PC-3 (cell line): Measurements from ENCODE around the gene IL32. TPM values are rescaled to one million over a fixed set of nuclear protein-coding genes. Genes with fewer than 3 reads are reported as not detected.
"Not testable (repeated sequence)": the region's sequence is repeated elsewhere in the genome, so short reads cannot be mapped to it uniquely, and the experiment has no call there.

Experiments
- ATAC-seq: fragments of 200-7000 bp; cut with Tn5 transposase; 2 replicates; pipeline ENCODE4 v1.9.1; 2020; ENCODE audit warnings: mild to moderate bottlenecking, moderate library complexity
- BruUV-seq: library from RNA; stranded (reverse); fragments of 400-500 nt; replicated peaks from 2 replicates; lab custom pipeline; 2021; lab: Mats Ljungman, UMichigan
- CTCF ChIA-PET: fragments of 300-600 bp; sonication (Branson Sonifier 250); formaldehyde crosslinking; loops from one replicate; lab custom pipeline; 2022; ENCODE audit warnings: antibody characterized with exemption; lab: Charles Lee
- POLR2A ChIA-PET: fragments of 300-600 bp; sonication (Branson Sonifier 250); formaldehyde crosslinking; loops from one replicate; lab custom pipeline; 2022; ENCODE audit warnings: antibody characterized with exemption; ENCODE audit not compliant: unreplicated experiment; lab: Charles Lee
- DNase-seq: peaks from one replicate; pipeline ENCODE4 v3.0.0-alpha.2; 2015
- H2AFZ ChIP-seq: fragments of 300-600 bp; sonication (generic); 2 replicates; pipeline ENCODE4 v1.6.0; 2016; ENCODE audit warnings: antibody characterized with exemption, low read length
- H3F3A ChIP-seq: fragments of 300-600 bp; sonication (generic); one replicate; pipeline ENCODE4 v1.6.0; 2017; ENCODE audit warnings: antibody characterized with exemption, low read length, control low read depth, mild to moderate bottlenecking; ENCODE audit not compliant: unreplicated experiment
- H3K27ac ChIP-seq: fragments of 300-600 bp; sonication (generic); 2 replicates; pipeline ENCODE4 v1.5.1; 2016; ENCODE audit warnings: mild to moderate bottlenecking, low read length
- H3K27me3 ChIP-seq: fragments of 300-600 bp; sonication (generic); 2 replicates; pipeline ENCODE4 v1.6.1; 2016; ENCODE audit warnings: low read length, mixed read lengths
- H3K36me3 ChIP-seq: fragments of 300-600 bp; sonication (generic); 2 replicates; pipeline ENCODE4 v1.6.1; 2016; ENCODE audit warnings: low read depth, mixed run types, low read length, mixed read lengths
- H3K4me1 ChIP-seq: fragments of 300-600 bp; sonication (generic); 2 replicates; pipeline ENCODE4 v1.5.1; 2016; ENCODE audit warnings: low read length; ENCODE audit not compliant: insufficient read depth
- H3K4me2 ChIP-seq: fragments of 300-600 bp; sonication (generic); 2 replicates; pipeline ENCODE4 v1.6.0; 2016; ENCODE audit warnings: low read length
- H3K4me3 ChIP-seq: fragments of 300-600 bp; sonication (generic); 2 replicates; pipeline ENCODE4 v1.5.1; 2016; ENCODE audit warnings: mild to moderate bottlenecking, low read length, mixed read lengths
- H3K79me2 ChIP-seq: fragments of 300-600 bp; sonication (generic); 2 replicates; pipeline ENCODE4 v1.6.1; 2017; ENCODE audit warnings: low read length, mixed read lengths
- H3K9ac ChIP-seq: fragments of 300-600 bp; sonication (generic); 2 replicates; pipeline ENCODE4 v1.6.0; 2016; ENCODE audit warnings: mild to moderate bottlenecking, low read length
- H3K9me2 ChIP-seq: fragments of 300-600 bp; sonication (generic); replicated peaks from 2 replicates; pipeline ENCODE4 v1.6.1; 2016; ENCODE audit warnings: mixed run types, low read length, mixed read lengths
- H3K9me3 ChIP-seq: fragments of 300-600 bp; sonication (generic); 2 replicates; pipeline ENCODE4 v1.6.1; 2016; ENCODE audit warnings: low read length, mixed read lengths
- H4K20me1 ChIP-seq: fragments of 300-600 bp; sonication (generic); 2 replicates; pipeline ENCODE4 v1.6.1; 2016; ENCODE audit warnings: low read length, mixed read lengths
- CTCF ChIP-seq: fragments of 300-600 bp; sonication (generic); conservative IDR thresholded peaks from 2 replicates; pipeline ENCODE4 v1.5.1; 2017; ENCODE audit warnings: antibody characterized with exemption, low read depth, mild to moderate bottlenecking, low read length
- EZH2 ChIP-seq: fragments of 300-600 bp; sonication (generic); IDR thresholded peaks from one replicate; pipeline ENCODE4 v1.6.1; 2017; ENCODE audit warnings: antibody characterized with exemption, mild to moderate bottlenecking, low read length; ENCODE audit not compliant: unreplicated experiment
- EZH2phosphoT487 ChIP-seq: fragments of 300-600 bp; sonication (generic); IDR thresholded peaks from 2 replicates; pipeline ENCODE4 v1.6.1; 2018; ENCODE audit warnings: mild to moderate bottlenecking, antibody characterized with exemption, low read length, borderline replicate concordance
- intact Hi-C: fragments of 100-400 bp; cut with micrococcal nuclease; formaldehyde crosslinking; loops from 2 replicates; pipeline ENCODE4 v1.9.0; 2023
- total RNA-seq: library from RNA; depleted of rRNA; stranded (reverse); fragments of >200 nt; gene quantifications from 2 replicates; pipeline ENCODE4 v1.2.3, GENCODE V29; 2014

The IL32 gene
- total RNA-seq, 1 experiment from 2014 or later, result 8.8 TPM

- no peak overlapping the region for H3K4me3 ChIP-seq
- POLR2A ChIA-PET, result no interaction called here
- H2AFZ ChIP-seq, result no peak overlapping the region
- no peak for DNase-seq
- H3K4me1 ChIP-seq, result no peaks in the 10 kb centered on the region
- H3K9me3 ChIP-seq, result no peaks in the 10 kb centered on the region
- H3K79me2 ChIP-seq, result no peaks in the 10 kb centered on the region
- no peaks in the 10 kb centered on the region for H3K27me3 ChIP-seq
- H3K4me2 ChIP-seq, result no peak overlapping the region
- no peak overlapping the region for H3K9ac ChIP-seq
- no peak overlapping the region for H3K27ac ChIP-seq
- TF ChIP-seq EZH2 (no peak), CTCF (no peak), EZH2phosphoT487 (no peak)
- BruUV-seq, result no TSS peak
- no peaks in the 10 kb centered on the region for H3F3A ChIP-seq
- no peaks in the 10 kb centered on the region for H3K36me3 ChIP-seq
- no peaks in the 10 kb centered on the region for H4K20me1 ChIP-seq
- no peaks in the 10 kb centered on the region for H3K9me2 ChIP-seq
- intact Hi-C loops, result no loop called here
- CTCF ChIA-PET, result no interaction called here
- no peak for ATAC-seq
Measured at GRCh38 chr16:3076577-3076976, 11.1 kb downstream of the IL32 start.

- no peaks in the 10 kb centered on the region for H3K36me3 ChIP-seq
- no peak for DNase-seq
- H3K27me3 ChIP-seq, result no peaks in the 10 kb centered on the region
- H3K27ac ChIP-seq, result no peak overlapping the region
- POLR2A ChIA-PET, result no interaction called here
- H3K79me2 ChIP-seq, result no peaks in the 10 kb centered on the region
- H3K9ac ChIP-seq, result no peak overlapping the region
- no peaks in the 10 kb centered on the region for H3K9me2 ChIP-seq
- ATAC-seq, result no peak
- no peak for TF ChIP-seq CTCF
- no peak for TF ChIP-seq EZH2
- no peak for TF ChIP-seq EZH2phosphoT487
- no peaks in the 10 kb centered on the region for H3K4me1 ChIP-seq
- H4K20me1 ChIP-seq, result no peaks in the 10 kb centered on the region
- intact Hi-C loops, result no loop called here
- no peak overlapping the region for H2AFZ ChIP-seq
- H3K4me3 ChIP-seq, result no peak overlapping the region
- no peaks in the 10 kb centered on the region for H3F3A ChIP-seq
- H3K4me2 ChIP-seq, result no peak overlapping the region
- BruUV-seq, result no TSS peak
- H3K9me3 ChIP-seq, result no peaks in the 10 kb centered on the region
- CTCF ChIA-PET, result no interaction called here
Measured at GRCh38 chr16:3080024-3080423, 14.6 kb downstream of the IL32 start.

- intact Hi-C loops, H3K9me3 ChIP-seq, H3K27ac ChIP-seq, H3K9me2 ChIP-seq, H4K20me1 ChIP-seq, ATAC-seq, POLR2A ChIA-PET, H2AFZ ChIP-seq, H3K9ac ChIP-seq, DNase-seq, H3K4me1 ChIP-seq, H3K27me3 ChIP-seq, H3F3A ChIP-seq, H3K4me3 ChIP-seq, BruUV-seq, H3K4me2 ChIP-seq, H3K36me3 ChIP-seq, H3K79me2 ChIP-seq: not testable (repeated sequence)
- CTCF ChIA-PET, result interaction anchor here (0.6 kb wide), 1 partner anchor 185 kb away, joined by 3 read pairs; no protein-coding TSS in a partner anchor
Measured at GRCh38 chr16:3081957-3082356, 16.5 kb downstream of the IL32 start.

GRCh38 chr16:3083408-3083807 lies 18.0 kb downstream of the IL32 start:
- H3K4me2 ChIP-seq, CTCF ChIA-PET, H3F3A ChIP-seq, H3K79me2 ChIP-seq, H3K27ac ChIP-seq, H3K9me3 ChIP-seq, ATAC-seq, H4K20me1 ChIP-seq, H3K9ac ChIP-seq, H3K4me1 ChIP-seq, H3K36me3 ChIP-seq, BruUV-seq, H3K27me3 ChIP-seq, H3K4me3 ChIP-seq, H3K9me2 ChIP-seq, H2AFZ ChIP-seq, POLR2A ChIA-PET, DNase-seq, intact Hi-C loops: not testable (repeated sequence)
